WI38 (cell line): ENCODE data around the gene SHROOM3.

ENCODE experiments used
- H3K4me3 ChIP-seq: 2 replicates; pipeline ENCODE4 v1.5.1; 2011; ENCODE audit warnings: low read depth, mild to moderate bottlenecking, control low read depth, low read length
- CTCF ChIP-seq: IDR thresholded peaks from 2 replicates; pipeline ENCODE4 v1.5.1; 2012; ENCODE audit warnings: low read depth, mild to moderate bottlenecking, control low read depth, low read length

The SHROOM3 gene

GRCh38 chr4:76539979-76540378 lies 105.0 kb downstream of the SHROOM3 start:
- no peak overlapping the region for H3K4me3 ChIP-seq
- no peak for TF ChIP-seq CTCF

- no peak overlapping the region for H3K4me3 ChIP-seq
- no peak for TF ChIP-seq CTCF
These were observed 105.5 kb downstream of the SHROOM3 start for GRCh38 chr4:76540486-76540885.

- no peak overlapping the region for H3K4me3 ChIP-seq
- TF ChIP-seq CTCF, result no peak
These were observed 108.3 kb downstream of the SHROOM3 start for GRCh38 chr4:76543378-76543777.

- no peak for TF ChIP-seq CTCF
- no peak overlapping the region for H3K4me3 ChIP-seq
These were observed 109.7 kb downstream of the SHROOM3 start for GRCh38 chr4:76544725-76545124.

- no peak overlapping the region for H3K4me3 ChIP-seq
- TF ChIP-seq CTCF, result no peak
These were observed 110.3 kb downstream of the SHROOM3 start for GRCh38 chr4:76545226-76545884.

GRCh38 chr4:76546327-76546726 lies 111.3 kb downstream of the SHROOM3 start:
- TF ChIP-seq CTCF, result no peak
- peak overlapping the region; percentile 36; the same call in 1 of the 2 replicates for H3K4me3 ChIP-seq

GRCh38 chr4:76546759-76547742 lies 112.0 kb downstream of the SHROOM3 start:
- TF ChIP-seq CTCF, result no peak
- peak overlapping the region; percentile 36; the same call in 1 of the 2 replicates for H3K4me3 ChIP-seq
